Heart left ventricle (tissue), 13 donors: ENCODE measurements around the gene C11orf21.

Experiments
- POLR2A ChIP-seq, 2 donors: fragments of 450-650 bp; IDR thresholded peaks; one replicate each; pipeline ENCODE4 v1.6.1; 2017; ENCODE audit warnings: antibody characterized with exemption in 2 of 2, mild to moderate bottlenecking in 2 of 2, moderate library complexity in 2 of 2
- TF ChIP-seq, protein P1 (sequence below), 12 donors: fragments of 200-600 bp; sonication (generic) in 4 of 12; IDR thresholded peaks; one replicate each; pipeline versions ENCODE4 v1.5.0 to v1.8.0; 2018 to 2022; ENCODE audit warnings: antibody characterized with exemption in 12 of 12, mild to moderate bottlenecking in 5 of 12
- donor health status: ischemic (EF 13 %, LVEDD 7.1; RV severe dilation, severe dysfunction).
- donor health status: DM: no; HTN: yes; CAD: no.
- donor health status: DM: no; HTN: no; CAD: no.
- donor health status: ischemic (EF 25% LVEDD 6.9; RV normal size, moderate dysfunction).
- donor health status: ischemic (EF 25% LVEDD 5.7; RV mildly dilated, moderate dysfunction).
- donor health status: ischemic (EF 35%, LVEDD 5.7; RV mildly dilated, moderate dysfunction).
- donor health status: nonischemic (EF 11% LVEDD 7.7; RV severe dilation, severe dysfunction).
- donor health status: DM: yes; HTN: yes; CAD: no.
- donor health status: PGD.
- donor health status: ischemic (EF 29% LVEDD 5.4; RV normal size, mild dysfunction).
- donor health status: nonischemic (EF 23%, LVEDD 6.1; RV moderate dilation, normal function).

GRCh38 chr11:2287091-2287490 lies 14.6 kb downstream of the C11orf21 start:
- TF ChIP-seq POLR2A (IDR thresholded peaks at IDR 0.05) = no peak
- TF ChIP-seq, protein P1, sequence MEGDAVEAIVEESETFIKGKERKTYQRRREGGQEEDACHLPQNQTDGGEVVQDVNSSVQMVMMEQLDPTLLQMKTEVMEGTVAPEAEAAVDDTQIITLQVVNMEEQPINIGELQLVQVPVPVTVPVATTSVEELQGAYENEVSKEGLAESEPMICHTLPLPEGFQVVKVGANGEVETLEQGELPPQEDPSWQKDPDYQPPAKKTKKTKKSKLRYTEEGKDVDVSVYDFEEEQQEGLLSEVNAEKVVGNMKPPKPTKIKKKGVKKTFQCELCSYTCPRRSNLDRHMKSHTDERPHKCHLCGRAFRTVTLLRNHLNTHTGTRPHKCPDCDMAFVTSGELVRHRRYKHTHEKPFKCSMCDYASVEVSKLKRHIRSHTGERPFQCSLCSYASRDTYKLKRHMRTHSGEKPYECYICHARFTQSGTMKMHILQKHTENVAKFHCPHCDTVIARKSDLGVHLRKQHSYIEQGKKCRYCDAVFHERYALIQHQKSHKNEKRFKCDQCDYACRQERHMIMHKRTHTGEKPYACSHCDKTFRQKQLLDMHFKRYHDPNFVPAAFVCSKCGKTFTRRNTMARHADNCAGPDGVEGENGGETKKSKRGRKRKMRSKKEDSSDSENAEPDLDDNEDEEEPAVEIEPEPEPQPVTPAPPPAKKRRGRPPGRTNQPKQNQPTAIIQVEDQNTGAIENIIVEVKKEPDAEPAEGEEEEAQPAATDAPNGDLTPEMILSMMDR (IDR thresholded peaks at IDR 0.05) = no peak
